Osteocyte (in vitro differentiated cells): Measurements from ENCODE around the gene IPO13. TPM values are rescaled to one million over a fixed set of nuclear protein-coding genes. Genes with fewer than 3 reads are reported as not detected.

ENCODE experiments used
- DNase-seq: peaks from one replicate; pipeline ENCODE4 v3.0.0; 2021; ENCODE audit warnings: mixed read lengths; ENCODE audit not compliant: unreplicated experiment; ENCODE audit errors: extremely low spot score
- H3K27ac Mint-ChIP-seq: one replicate; pipeline ENCODE4 v1.8.0; 2021; ENCODE audit warnings: mild to moderate bottlenecking, mixed read lengths; ENCODE audit not compliant: unreplicated experiment
- H3K27me3 Mint-ChIP-seq: one replicate; pipeline ENCODE4 v1.8.0; 2021; ENCODE audit warnings: mixed read lengths; ENCODE audit not compliant: unreplicated experiment
- H3K36me3 Mint-ChIP-seq: one replicate; pipeline ENCODE4 v1.8.0; 2021; ENCODE audit warnings: mixed read lengths; ENCODE audit not compliant: unreplicated experiment
- H3K4me1 Mint-ChIP-seq: one replicate; pipeline ENCODE4 v1.8.0; 2021; ENCODE audit warnings: mixed read lengths; ENCODE audit not compliant: unreplicated experiment
- H3K4me3 Mint-ChIP-seq: one replicate; pipeline ENCODE4 v1.8.0; 2021; ENCODE audit warnings: mild to moderate bottlenecking, moderate library complexity, mixed read lengths; ENCODE audit not compliant: unreplicated experiment
- H3K9me3 Mint-ChIP-seq: one replicate; pipeline ENCODE4 v1.8.0; 2021; ENCODE audit warnings: mixed read lengths; ENCODE audit not compliant: unreplicated experiment
- CTCF ChIP-seq: fragments of 200-600 bp; sonication (generic); IDR thresholded peaks from 2 replicates; pipeline ENCODE4 v1.5.0; 2021; ENCODE audit warnings: antibody characterized with exemption, mild to moderate bottlenecking, moderate library complexity
- long read RNA-seq: library from polyadenylated mRNA; unstranded; transcript quantifications from one replicate; pipeline ENCODE4 v2.0.0, GENCODE V29; 2021
- total RNA-seq: library from RNA; stranded (reverse); gene quantifications from 2 replicates; pipeline ENCODE4 v1.2.1, GENCODE V29; 2021

The IPO13 gene
- 37.6 and 40.8 TPM in 2 replicates for total RNA-seq
- long read RNA-seq, partial matches to known transcripts, result 7 of 8 reads
- long read RNA-seq, other reads (novel, unspliced or antisense), result 0 of 8 reads

- TF ChIP-seq CTCF, result peak; percentile 66
- peaks cover 9% of the 10 kb centered on the region for H3K36me3 Mint-ChIP-seq
- peaks cover 31% of the 10 kb centered on the region for H3K4me1 Mint-ChIP-seq
- H3K27me3 Mint-ChIP-seq, result no peaks in the 10 kb centered on the region
- peak within 1 kb of the TSS; percentile 94 for H3K27ac Mint-ChIP-seq
- DNase-seq, result peak; percentile 98
- peak within 1 kb of the TSS; percentile 91 for H3K4me3 Mint-ChIP-seq
- no peaks in the 10 kb centered on the region for H3K9me3 Mint-ChIP-seq
Observed at GRCh38 chr1:43946236-43947060, at the start of gene IPO13. TSS of gene IPO13 (plus strand) at chr1:43946950. CDS start at chr1:43947601, 651 bp downstream.

GRCh38 chr1:43898981-43899380 is 47.8 kb upstream of the IPO13 start:
- Mint-ChIP-seq H3K9me3 (no peaks in the 10 kb centered on the region), H3K27ac (no peak overlapping the region), H3K27me3 (no peaks in the 10 kb centered on the region), H3K4me1 (peaks cover 1% of the 10 kb centered on the region), H3K4me3 (no peak overlapping the region), H3K36me3 (peaks cover 10% of the 10 kb centered on the region)
- no peak for DNase-seq
- TF ChIP-seq CTCF, result no peak

GRCh38 chr1:43900386-43900785 is 46.4 kb upstream of the IPO13 start:
- no peak for DNase-seq
- no peak overlapping the region for H3K27ac Mint-ChIP-seq
- peaks cover 4% of the 10 kb centered on the region for H3K36me3 Mint-ChIP-seq
- H3K27me3 Mint-ChIP-seq, result no peaks in the 10 kb centered on the region
- no peaks in the 10 kb centered on the region for H3K4me1 Mint-ChIP-seq
- TF ChIP-seq CTCF, result no peak
- no peak overlapping the region for H3K4me3 Mint-ChIP-seq
- no peaks in the 10 kb centered on the region for H3K9me3 Mint-ChIP-seq

GRCh38 chr1:43901196-43901961 is 45.4 kb upstream of the IPO13 start:
- Mint-ChIP-seq H3K9me3 (no peaks in the 10 kb centered on the region), H3K27ac (no peak overlapping the region), H3K36me3 (peaks cover 4% of the 10 kb centered on the region), H3K4me1 (no peaks in the 10 kb centered on the region), H3K27me3 (no peaks in the 10 kb centered on the region), H3K4me3 (no peak overlapping the region)
- DNase-seq, result no peak
- TF ChIP-seq CTCF, result no peak
